Epidermal melanocyte (primary cell): Measurements from ENCODE around the gene IL1RAPL1.

Experiments
- DNase-seq: peaks from one replicate; pipeline ENCODE4 v3.0.0; 2011; ENCODE audit warnings: low spot score; ENCODE audit not compliant: insufficient read length

IL1RAPL1 gene

GRCh38 chrX:28626515-28626914 lies 39.3 kb downstream of the IL1RAPL1 start:
- DNase-seq, result no peak

GRCh38 chrX:28628120-28628519 lies 40.9 kb downstream of the IL1RAPL1 start:
- DNase-seq, result no peak

- DNase-seq, result no peak
Observed at GRCh38 chrX:28638775-28639174, 51.5 kb downstream of the IL1RAPL1 start.

GRCh38 chrX:28639451-28639850 lies 52.2 kb downstream of the IL1RAPL1 start:
- DNase-seq, result no peak

GRCh38 chrX:28649541-28649940 lies 62.3 kb downstream of the IL1RAPL1 start:
- DNase-seq, result no peak

- DNase-seq, result no peak
Observed at GRCh38 chrX:28651186-28651585, 63.9 kb downstream of the IL1RAPL1 start.

GRCh38 chrX:28659269-28659668 lies 72.0 kb downstream of the IL1RAPL1 start:
- no peak for DNase-seq

- no peak for DNase-seq
Observed at GRCh38 chrX:28665778-28666177, 78.5 kb downstream of the IL1RAPL1 start.

GRCh38 chrX:28668303-28668702 lies 81.1 kb downstream of the IL1RAPL1 start:
- no peak for DNase-seq

- DNase-seq, result no peak
Observed at GRCh38 chrX:28668957-28669356, 81.7 kb downstream of the IL1RAPL1 start.

GRCh38 chrX:28670074-28670473 lies 82.8 kb downstream of the IL1RAPL1 start:
- DNase-seq, result no peak

GRCh38 chrX:28675173-28675572 lies 87.9 kb downstream of the IL1RAPL1 start:
- no peak for DNase-seq

GRCh38 chrX:28693101-28693500 lies 105.9 kb downstream of the IL1RAPL1 start:
- no peak for DNase-seq

- no peak for DNase-seq
Observed at GRCh38 chrX:28697732-28698131, 110.5 kb downstream of the IL1RAPL1 start.

- DNase-seq, result no peak
Observed at GRCh38 chrX:28701222-28701621, 114.0 kb downstream of the IL1RAPL1 start.

GRCh38 chrX:28706964-28707363 lies 119.7 kb downstream of the IL1RAPL1 start:
- DNase-seq, result no peak

- no peak for DNase-seq
Observed at GRCh38 chrX:28709421-28709820, 122.2 kb downstream of the IL1RAPL1 start.

GRCh38 chrX:28717864-28718263 lies 130.6 kb downstream of the IL1RAPL1 start:
- DNase-seq, result no peak

GRCh38 chrX:28718450-28718849 lies 131.2 kb downstream of the IL1RAPL1 start:
- DNase-seq, result no peak

GRCh38 chrX:28719620-28720019 lies 132.4 kb downstream of the IL1RAPL1 start:
- no peak for DNase-seq

GRCh38 chrX:28752330-28752729 lies 165.1 kb downstream of the IL1RAPL1 start:
- no peak for DNase-seq

- no peak for DNase-seq
Observed at GRCh38 chrX:28756175-28756574, 168.9 kb downstream of the IL1RAPL1 start.

- DNase-seq, result no peak
Observed at GRCh38 chrX:28756647-28757046, 169.4 kb downstream of the IL1RAPL1 start.

- no peak for DNase-seq
Observed at GRCh38 chrX:28757290-28757689, 170.0 kb downstream of the IL1RAPL1 start.
